Measurements from ENCODE around the gene SCD5. TPM values are rescaled to one million over a fixed set of nuclear protein-coding genes. Genes with fewer than 3 reads are reported as not detected.

Gene SCD5
- total RNA-seq, 2 experiments from 2014 or later, result 0.12 to 0.35 TPM

DNA sequence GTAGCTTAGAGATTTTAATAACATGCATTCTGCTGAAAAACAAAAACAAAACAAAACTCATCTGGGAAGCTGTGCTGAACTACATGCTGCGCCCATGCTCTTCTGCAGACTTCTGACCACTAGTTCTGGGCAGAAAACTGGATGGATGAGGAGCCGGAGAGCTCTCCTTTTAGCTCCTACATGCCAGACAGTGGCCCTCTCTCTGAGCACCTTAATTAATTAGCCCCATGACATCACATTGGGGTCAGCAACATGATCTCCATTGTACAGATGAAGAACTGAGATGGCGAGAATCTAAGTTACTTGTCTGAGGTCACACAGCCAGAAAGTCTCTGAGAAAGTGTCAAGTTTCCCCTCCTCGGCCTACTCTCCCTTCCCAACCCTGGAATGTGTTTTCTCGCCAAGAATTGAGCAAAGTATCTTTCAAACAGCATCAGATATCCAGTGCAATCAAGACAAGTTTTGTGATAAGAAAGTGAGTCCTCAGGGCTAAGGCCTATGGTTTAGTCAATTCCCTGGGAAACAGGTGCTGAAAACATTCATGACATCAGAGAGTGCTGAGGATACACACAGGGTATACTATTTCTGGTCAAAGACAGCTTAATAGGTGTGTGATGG lies 21.6 kb downstream of the SCD5 start:
- Mint-ChIP-seq H3K9me3 (no peaks in the 10 kb centered on the region), H3K4me1 (ENCODE audit: low read depth) (no peaks in the 10 kb centered on the region), H3K27ac (no peak overlapping the region), H3K36me3 (ENCODE audit: low read depth) (no peaks in the 10 kb centered on the region), H3K4me3 (no peak overlapping the region), H3K27me3 (ENCODE audit: low read depth) (no peaks in the 10 kb centered on the region)
- DNase-seq, result no peak
- intact Hi-C loops (cut with micrococcal nuclease), result no loop called here
- CTCF ChIA-PET, result interaction anchor here (0.6 kb wide), 1 partner anchor 494 kb away, joined by 3 read pairs; no protein-coding TSS in a partner anchor

GRCh38 chr4:82775243-82775642 lies 23.4 kb downstream of the SCD5 start:
- intact Hi-C loops (cut with micrococcal nuclease), result no loop called here
- Mint-ChIP-seq H3K4me1 (ENCODE audit: low read depth) (no peaks in the 10 kb centered on the region), H3K27ac (no peak overlapping the region), H3K9me3 (no peaks in the 10 kb centered on the region), H3K27me3 (ENCODE audit: low read depth) (peaks cover under 1% of the 10 kb centered on the region), H3K36me3 (ENCODE audit: low read depth) (no peaks in the 10 kb centered on the region), H3K4me3 (no peak overlapping the region)
- DNase-seq, result no peak
- CTCF ChIA-PET, result no interaction called here

DNA sequence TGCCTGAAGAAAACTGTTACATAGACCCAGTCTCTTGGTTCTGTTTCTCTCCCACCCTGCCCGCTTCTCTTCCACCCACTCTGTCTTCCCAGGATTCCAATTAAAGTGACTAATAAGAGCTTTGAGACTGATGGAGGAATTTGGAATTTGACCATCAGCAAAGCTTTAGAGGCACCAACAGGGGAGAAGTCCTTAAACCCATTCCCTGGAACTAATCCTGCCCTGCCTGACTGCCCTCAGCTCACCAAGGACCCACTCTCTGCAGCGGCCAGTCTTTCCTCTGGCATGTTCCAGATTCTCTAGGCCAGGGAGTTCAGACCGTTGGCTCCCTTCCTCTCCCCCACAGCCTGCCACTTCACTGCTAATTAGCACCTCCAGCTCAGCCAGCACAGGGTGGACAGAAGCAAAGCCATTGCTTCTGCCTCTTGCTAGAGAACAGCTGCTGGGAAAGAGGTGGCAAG lies 23.9 kb downstream of the SCD5 start:
- no peak overlapping the region for H3K4me3 Mint-ChIP-seq
- H3K4me1 Mint-ChIP-seq (ENCODE audit: low read depth), result no peaks in the 10 kb centered on the region
- CTCF ChIA-PET, result no interaction called here
- no peaks in the 10 kb centered on the region for H3K9me3 Mint-ChIP-seq
- no peak for DNase-seq
- peaks cover 3% of the 10 kb centered on the region for H3K27me3 Mint-ChIP-seq (ENCODE audit: low read depth)
- intact Hi-C loops (cut with micrococcal nuclease), result no loop called here
- H3K27ac Mint-ChIP-seq, result no peak overlapping the region
- H3K36me3 Mint-ChIP-seq (ENCODE audit: low read depth), result no peaks in the 10 kb centered on the region

DNA sequence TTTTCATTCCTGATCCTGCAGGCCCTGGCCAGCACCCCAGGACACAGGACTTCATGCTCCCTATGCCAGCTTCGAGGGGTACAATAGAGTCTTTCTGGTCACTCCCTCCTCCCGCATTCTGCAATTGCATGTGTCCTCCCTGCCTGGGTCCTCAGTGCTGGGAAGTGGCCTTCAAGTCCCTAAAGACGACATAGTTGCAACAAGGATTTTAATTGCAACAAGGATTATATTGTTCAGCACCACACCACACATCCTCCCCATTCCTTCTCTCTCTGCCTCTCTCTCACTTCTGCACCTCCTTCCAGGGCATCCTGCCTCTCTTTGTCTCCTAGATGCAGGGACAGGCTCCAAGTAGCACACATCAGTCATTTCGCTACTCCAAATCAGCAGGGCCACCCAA lies 25.5 kb downstream of the SCD5 start:
- no peak overlapping the region for H3K27ac Mint-ChIP-seq
- CTCF ChIA-PET, result no interaction called here
- H3K36me3 Mint-ChIP-seq (ENCODE audit: low read depth), result no peaks in the 10 kb centered on the region
- no peak for DNase-seq
- peaks cover 6% of the 10 kb centered on the region for H3K27me3 Mint-ChIP-seq (ENCODE audit: low read depth)
- H3K9me3 Mint-ChIP-seq, result no peaks in the 10 kb centered on the region
- intact Hi-C loops (cut with micrococcal nuclease), result no loop called here
- H3K4me3 Mint-ChIP-seq, result no peak overlapping the region
- no peaks in the 10 kb centered on the region for H3K4me1 Mint-ChIP-seq (ENCODE audit: low read depth)

- CTCF ChIA-PET, result interaction anchor here (0.9 kb wide), 1 partner anchor 16 kb away, joined by 3 read pairs; no protein-coding TSS in a partner anchor
- no peaks in the 10 kb centered on the region for H3K36me3 Mint-ChIP-seq (ENCODE audit: low read depth)
- intact Hi-C loops (cut with micrococcal nuclease), result no loop called here
- peaks cover 11% of the 10 kb centered on the region for H3K9me3 Mint-ChIP-seq
- no peak overlapping the region for H3K4me3 Mint-ChIP-seq
- DNase-seq, result no peak
- H3K4me1 Mint-ChIP-seq (ENCODE audit: low read depth), result no peaks in the 10 kb centered on the region
- no peak overlapping the region for H3K27ac Mint-ChIP-seq
- H3K27me3 Mint-ChIP-seq (ENCODE audit: low read depth), result peaks cover 8% of the 10 kb centered on the region
Observed at GRCh38 chr4:82770607-82771006, 28.0 kb downstream of the SCD5 start.

GRCh38 chr4:82765134-82765533 lies 33.5 kb downstream of the SCD5 start:
- Mint-ChIP-seq H3K4me3 (no peak overlapping the region), H3K4me1 (ENCODE audit: low read depth) (no peaks in the 10 kb centered on the region), H3K27me3 (ENCODE audit: low read depth) (peaks cover 7% of the 10 kb centered on the region), H3K36me3 (ENCODE audit: low read depth) (no peaks in the 10 kb centered on the region), H3K27ac (no peak overlapping the region), H3K9me3 (peaks cover 16% of the 10 kb centered on the region)
- DNase-seq, result no peak
- CTCF ChIA-PET, result no interaction called here
- intact Hi-C loops (cut with micrococcal nuclease), result no loop called here

DNA sequence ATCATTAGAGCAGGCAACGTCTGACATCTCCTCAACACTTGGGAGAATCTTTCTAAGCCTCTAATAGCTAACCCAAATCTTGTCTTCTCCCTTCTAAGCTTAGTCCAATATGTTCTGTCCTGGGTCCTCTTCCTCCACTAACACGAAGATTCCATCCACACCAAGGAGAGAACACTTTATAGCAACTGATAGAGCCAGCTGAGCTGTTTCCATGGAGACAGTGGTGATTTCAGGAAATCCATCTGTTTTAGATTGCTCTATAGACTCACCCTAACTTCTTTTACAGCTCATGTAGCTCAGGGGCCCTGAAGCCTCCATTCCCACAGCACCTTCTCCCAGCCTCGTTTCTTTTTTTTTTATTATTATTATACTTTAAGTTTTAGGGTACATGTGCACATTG lies 37.4 kb downstream of the SCD5 start:
- Mint-ChIP-seq H3K36me3 (ENCODE audit: low read depth) (no peaks in the 10 kb centered on the region), H3K9me3 (peaks cover 10% of the 10 kb centered on the region), H3K4me3 (no peak overlapping the region), H3K27ac (no peak overlapping the region), H3K27me3 (ENCODE audit: low read depth) (no peaks in the 10 kb centered on the region), H3K4me1 (ENCODE audit: low read depth) (no peaks in the 10 kb centered on the region)
- CTCF ChIA-PET, result interaction anchor here (0.7 kb wide), 1 partner anchor 22 kb away, joined by 3 read pairs; no protein-coding TSS in a partner anchor
- no peak for DNase-seq
- intact Hi-C loops (cut with micrococcal nuclease), result no loop called here

GRCh38 chr4:82758701-82759685 lies 39.6 kb downstream of the SCD5 start:
- Mint-ChIP-seq H3K4me3 (no peak overlapping the region), H3K27ac (no peak overlapping the region), H3K27me3 (ENCODE audit: low read depth) (no peaks in the 10 kb centered on the region), H3K36me3 (ENCODE audit: low read depth) (no peaks in the 10 kb centered on the region), H3K4me1 (ENCODE audit: low read depth) (no peaks in the 10 kb centered on the region), H3K9me3 (no peaks in the 10 kb centered on the region)
- DNase-seq, result no peak
- CTCF ChIA-PET, result interaction anchor here (0.7 to 1.1 kb wide), 2 partner anchors 20 to 67 kb away, joined by 3 read pairs; no protein-coding TSS in a partner anchor
- intact Hi-C loops (cut with micrococcal nuclease), result no loop called here

- CTCF ChIA-PET, result no interaction called here
- no peaks in the 10 kb centered on the region for H3K9me3 Mint-ChIP-seq
- no peaks in the 10 kb centered on the region for H3K4me1 Mint-ChIP-seq (ENCODE audit: low read depth)
Observed at GRCh38 chr4:82756061-82756460, 42.5 kb downstream of the SCD5 start.

GRCh38 chr4:82755650-82756049 lies 42.9 kb downstream of the SCD5 start:
- Mint-ChIP-seq H3K4me1 (ENCODE audit: low read depth) (no peaks in the 10 kb centered on the region), H3K4me3 (no peak overlapping the region), H3K36me3 (ENCODE audit: low read depth) (no peaks in the 10 kb centered on the region), H3K27me3 (ENCODE audit: low read depth) (no peaks in the 10 kb centered on the region), H3K9me3 (no peaks in the 10 kb centered on the region), H3K27ac (no peak overlapping the region)
- CTCF ChIA-PET, result no interaction called here
- no peak for DNase-seq
- intact Hi-C loops (cut with micrococcal nuclease), result no loop called here

More at GRCh38 chr4:82756061-82756460, 42.5 kb downstream of the SCD5 start:
- Mint-ChIP-seq H3K36me3 (ENCODE audit: low read depth) (no peaks in the 10 kb centered on the region), H3K27me3 (ENCODE audit: low read depth) (no peaks in the 10 kb centered on the region), H3K4me3 (no peak overlapping the region), H3K27ac (no peak overlapping the region)
- no peak for DNase-seq
- intact Hi-C loops (cut with micrococcal nuclease), result no loop called here

DNA sequence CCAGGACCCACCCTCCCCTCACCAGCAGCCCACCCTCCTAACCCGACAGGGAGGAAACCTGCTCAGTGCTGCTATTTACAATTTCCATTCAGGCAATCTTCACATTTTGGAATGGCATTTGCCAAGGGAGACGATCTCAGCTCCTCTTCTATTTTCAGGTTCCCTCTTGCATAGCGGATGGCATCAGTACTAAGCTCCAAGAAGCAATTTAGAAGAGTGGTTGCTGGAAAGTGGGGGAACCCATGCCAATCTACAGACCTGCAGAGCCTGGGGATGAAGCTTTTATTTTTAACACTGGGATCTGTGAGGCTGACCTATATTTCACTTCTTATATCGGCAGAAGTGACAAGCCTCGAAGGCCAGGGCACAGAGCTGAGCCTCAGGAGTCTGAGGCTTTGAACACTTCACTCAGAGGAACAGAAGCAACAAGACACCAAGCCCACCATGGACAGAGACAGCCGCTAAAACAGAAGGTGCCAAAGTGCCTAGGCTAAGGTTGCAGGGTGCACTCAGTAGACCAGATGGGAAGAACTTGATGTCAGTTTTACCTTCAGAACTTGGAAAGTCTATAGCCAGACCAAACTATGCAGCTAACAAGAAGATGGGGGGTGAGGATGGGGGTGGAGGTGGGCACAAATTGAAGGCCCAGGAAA lies 44.0 kb downstream of the SCD5 start:
- H3K4me3 Mint-ChIP-seq, result no peak overlapping the region
- no peaks in the 10 kb centered on the region for H3K4me1 Mint-ChIP-seq (ENCODE audit: low read depth)
- intact Hi-C loops (cut with micrococcal nuclease), result no loop called here
- DNase-seq, result no peak
- H3K36me3 Mint-ChIP-seq (ENCODE audit: low read depth), result no peaks in the 10 kb centered on the region
- H3K9me3 Mint-ChIP-seq, result no peaks in the 10 kb centered on the region
- no peak overlapping the region for H3K27ac Mint-ChIP-seq
- H3K27me3 Mint-ChIP-seq (ENCODE audit: low read depth), result no peaks in the 10 kb centered on the region
- CTCF ChIA-PET, result interaction anchor here (1.0 to 1.3 kb wide), 2 partner anchors 16 kb away, joined by 3 read pairs; no protein-coding TSS in a partner anchor

- no peak overlapping the region for H3K27ac Mint-ChIP-seq
- H3K4me3 Mint-ChIP-seq, result no peak overlapping the region
- H3K4me1 Mint-ChIP-seq (ENCODE audit: low read depth), result no peaks in the 10 kb centered on the region
- CTCF ChIA-PET, result interaction anchor here (1.3 kb wide), 1 partner anchor 15 kb away, joined by 3 read pairs; no protein-coding TSS in a partner anchor
- intact Hi-C loops (cut with micrococcal nuclease), result no loop called here
- H3K9me3 Mint-ChIP-seq, result no peaks in the 10 kb centered on the region
- H3K27me3 Mint-ChIP-seq (ENCODE audit: low read depth), result no peaks in the 10 kb centered on the region
- no peaks in the 10 kb centered on the region for H3K36me3 Mint-ChIP-seq (ENCODE audit: low read depth)
- DNase-seq, result no peak
Observed at GRCh38 chr4:82753725-82754410, 44.7 kb downstream of the SCD5 start.

Data from activated naive CD4-positive, alpha-beta T cell treated with anti-CD3 and anti-CD28 coated beads for 36 hours (primary cell).